GM10266 (cell line): Measurements from ENCODE around the gene TMEM14C.

Experiments
- DNase-seq: peaks from one replicate; pipeline ENCODE4 v3.0.0; 2012; ENCODE audit errors: extremely low spot score
- TF ChIP-seq, protein P1 (sequence below): IDR thresholded peaks from 2 replicates; pipeline ENCODE4 v1.5.1; 2012; ENCODE audit warnings: mild to moderate bottlenecking, low read depth; ENCODE audit not compliant: control insufficient read depth, insufficient read depth; ENCODE audit errors: missing control alignments

Gene TMEM14C

DNA sequence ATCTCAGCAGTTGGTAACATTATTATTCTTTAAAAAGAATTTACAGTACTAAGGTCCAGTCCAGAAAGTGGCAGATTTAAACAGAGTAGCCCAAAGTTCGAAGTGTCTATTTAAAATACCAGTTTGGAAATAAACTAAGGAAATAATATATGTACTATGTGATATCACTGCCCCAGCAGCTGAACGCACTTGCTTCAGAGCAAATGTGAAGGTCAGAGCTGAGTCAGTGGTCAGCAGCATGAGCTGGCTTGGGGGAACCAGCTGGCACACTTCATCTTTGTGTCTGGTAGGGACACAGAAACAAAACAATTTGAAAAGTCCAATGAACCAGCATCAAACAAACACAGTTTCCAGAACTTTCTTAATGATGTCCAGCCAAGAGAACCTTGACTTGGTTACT is 40.1 kb downstream of the TMEM14C start:
- DNase-seq, result no peak
- TF ChIP-seq, protein P1, sequence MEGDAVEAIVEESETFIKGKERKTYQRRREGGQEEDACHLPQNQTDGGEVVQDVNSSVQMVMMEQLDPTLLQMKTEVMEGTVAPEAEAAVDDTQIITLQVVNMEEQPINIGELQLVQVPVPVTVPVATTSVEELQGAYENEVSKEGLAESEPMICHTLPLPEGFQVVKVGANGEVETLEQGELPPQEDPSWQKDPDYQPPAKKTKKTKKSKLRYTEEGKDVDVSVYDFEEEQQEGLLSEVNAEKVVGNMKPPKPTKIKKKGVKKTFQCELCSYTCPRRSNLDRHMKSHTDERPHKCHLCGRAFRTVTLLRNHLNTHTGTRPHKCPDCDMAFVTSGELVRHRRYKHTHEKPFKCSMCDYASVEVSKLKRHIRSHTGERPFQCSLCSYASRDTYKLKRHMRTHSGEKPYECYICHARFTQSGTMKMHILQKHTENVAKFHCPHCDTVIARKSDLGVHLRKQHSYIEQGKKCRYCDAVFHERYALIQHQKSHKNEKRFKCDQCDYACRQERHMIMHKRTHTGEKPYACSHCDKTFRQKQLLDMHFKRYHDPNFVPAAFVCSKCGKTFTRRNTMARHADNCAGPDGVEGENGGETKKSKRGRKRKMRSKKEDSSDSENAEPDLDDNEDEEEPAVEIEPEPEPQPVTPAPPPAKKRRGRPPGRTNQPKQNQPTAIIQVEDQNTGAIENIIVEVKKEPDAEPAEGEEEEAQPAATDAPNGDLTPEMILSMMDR, result no peak

DNA sequence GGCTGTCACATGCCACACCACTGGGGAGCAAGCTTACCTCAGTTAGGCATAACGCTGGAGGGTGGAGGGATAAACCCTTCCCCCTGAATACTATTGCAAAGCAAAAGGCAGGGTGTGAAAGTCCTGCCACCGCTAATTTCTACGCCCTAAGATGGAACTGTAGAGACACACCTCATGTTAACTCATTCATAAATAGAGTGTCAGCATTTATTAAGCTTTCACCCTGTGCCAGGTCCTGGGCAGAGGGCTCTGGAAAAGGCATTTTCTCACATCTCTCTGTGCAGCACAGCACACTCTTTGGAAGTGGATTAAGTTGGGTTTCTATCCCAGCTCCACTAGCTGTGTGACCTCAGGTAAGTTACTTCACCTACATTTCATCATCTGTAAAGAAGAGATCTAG is 46.5 kb downstream of the TMEM14C start:
- TF ChIP-seq, protein P1, result no peak
- DNase-seq, result no peak

DNA sequence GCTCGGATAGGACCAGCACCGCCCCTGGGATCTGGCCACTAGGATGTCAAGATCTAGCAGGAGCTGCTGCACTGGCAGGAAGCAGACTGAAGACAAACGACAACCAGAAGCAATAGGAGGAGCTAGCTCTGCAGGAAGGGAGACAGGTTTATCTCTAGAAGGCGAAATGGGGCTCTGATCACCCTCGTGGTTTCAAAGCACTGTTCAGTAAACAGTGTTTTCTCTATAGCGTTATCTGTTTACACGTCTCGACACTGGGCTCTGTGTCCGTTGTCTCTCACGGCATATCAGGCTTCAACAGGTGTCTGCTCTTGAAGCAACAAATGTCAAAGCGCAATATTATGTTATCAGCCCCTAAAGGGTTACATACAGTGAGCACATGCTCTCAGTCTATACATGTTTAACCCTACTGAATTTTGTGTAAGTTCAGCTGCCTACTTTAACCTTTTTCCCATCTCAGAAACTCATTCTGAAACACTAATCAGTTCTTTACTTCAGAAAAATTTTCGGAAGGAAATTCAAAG is 48.6 kb downstream of the TMEM14C start:
- no peak for DNase-seq
- TF ChIP-seq, protein P1, result no peak

DNA sequence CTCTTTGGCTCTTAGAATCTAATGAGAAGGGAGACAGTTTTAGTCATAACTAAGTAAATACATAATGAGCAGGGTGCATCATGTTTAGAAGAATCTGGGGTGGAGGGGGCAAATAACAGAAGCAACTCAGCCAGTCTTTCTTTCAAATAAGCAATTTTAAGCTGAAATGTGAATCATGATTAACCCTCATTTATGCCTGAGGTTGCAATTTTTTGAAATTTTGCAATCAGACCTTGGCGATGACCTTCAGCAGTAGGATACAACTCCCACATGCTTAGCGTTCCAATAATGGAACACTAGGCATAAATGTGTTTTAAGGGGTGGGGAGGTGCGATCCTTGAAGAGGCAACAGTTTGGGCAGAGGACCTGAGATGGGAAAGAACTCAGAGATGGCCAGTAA is 55.4 kb downstream of the TMEM14C start:
- TF ChIP-seq, protein P1, result no peak
- no peak for DNase-seq

DNA sequence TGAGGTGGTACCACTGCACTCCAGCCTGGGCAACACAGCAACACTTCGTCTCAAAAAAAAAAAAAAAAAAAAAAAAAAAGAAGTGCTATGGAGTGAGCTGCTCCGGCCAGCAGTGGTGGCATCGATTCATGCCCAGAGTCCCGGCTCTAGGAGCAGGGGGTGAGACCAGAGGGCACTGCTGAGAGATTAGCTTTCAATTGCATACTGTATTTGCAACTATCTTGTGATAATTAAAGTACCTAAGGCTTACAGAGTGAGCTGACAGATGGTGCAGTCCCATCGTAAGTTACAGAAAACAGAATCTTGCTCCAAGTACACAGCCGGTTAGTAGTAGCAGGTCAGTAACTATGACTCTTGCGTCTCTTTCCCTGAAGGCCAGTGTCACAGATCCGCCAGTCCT is 56.2 kb downstream of the TMEM14C start:
- TF ChIP-seq, protein P1, result no peak

More for the DNA sequence above, 56.2 kb downstream of the TMEM14C start:
- DNase-seq, result no peak
